MM.1S (cell line): ENCODE results near the gene NOBOX.
A peak's percentile ranks its signal among the peaks of the same experiment; 100 is the strongest.

ENCODE experiments used
- DNase-seq: peaks from one replicate; pipeline ENCODE4 v3.0.0-alpha.2; 2015
- H2AFZ ChIP-seq: fragments of 300-600 bp; sonication (generic); 2 replicates; pipeline ENCODE4 v1.6.0; 2016; ENCODE audit warnings: antibody characterized with exemption, low read length
- H3F3A ChIP-seq: fragments of 300-600 bp; sonication (generic); 2 replicates; pipeline ENCODE4 v1.6.1; 2016; ENCODE audit warnings: mild to moderate bottlenecking, antibody characterized with exemption, low read length, moderate library complexity, mixed read lengths; ENCODE audit not compliant: insufficient read depth
- H3K27ac ChIP-seq: fragments of 300-600 bp; sonication (generic); 2 replicates; pipeline ENCODE4 v1.5.1; 2016; ENCODE audit warnings: mild to moderate bottlenecking, low read length
- H3K27me3 ChIP-seq: fragments of 300-600 bp; sonication (generic); replicated peaks from 2 replicates; pipeline ENCODE4 v1.6.0; 2016; ENCODE audit warnings: low read length; ENCODE audit not compliant: insufficient read depth
- H3K36me3 ChIP-seq: fragments of 300-600 bp; sonication (generic); replicated peaks from 2 replicates; pipeline ENCODE4 v1.6.1; 2016; ENCODE audit warnings: mild to moderate bottlenecking, low read length, mixed read lengths; ENCODE audit not compliant: insufficient read depth
- H3K4me1 ChIP-seq: fragments of 300-600 bp; sonication (generic); 2 replicates; pipeline ENCODE4 v1.6.1; 2016; ENCODE audit warnings: low read length, mixed read lengths
- H3K4me2 ChIP-seq: fragments of 300-600 bp; sonication (generic); 2 replicates; pipeline ENCODE4 v1.6.0; 2016; ENCODE audit warnings: low read depth, low read length
- H3K4me3 ChIP-seq: fragments of 300-600 bp; sonication (generic); 2 replicates; pipeline ENCODE4 v1.5.1; 2016; ENCODE audit warnings: low read length, mixed read lengths
- H3K79me2 ChIP-seq: fragments of 300-600 bp; sonication (generic); 2 replicates; pipeline ENCODE4 v1.6.1; 2016; ENCODE audit warnings: mixed run types, low read length, mixed read lengths
- H3K9ac ChIP-seq: fragments of 300-600 bp; sonication (generic); 2 replicates; pipeline ENCODE4 v1.6.1; 2016; ENCODE audit warnings: low read length, mixed read lengths
- H3K9me2 ChIP-seq: fragments of 300-600 bp; sonication (generic); replicated peaks from 2 replicates; pipeline ENCODE4 v1.6.1; 2016; ENCODE audit warnings: mild to moderate bottlenecking, low read length, mixed read lengths; ENCODE audit not compliant: insufficient read depth
- H3K9me3 ChIP-seq: fragments of 300-600 bp; sonication (generic); replicated peaks from 2 replicates; pipeline ENCODE4 v1.6.1; 2016; ENCODE audit warnings: mild to moderate bottlenecking, low read length, mixed read lengths; ENCODE audit not compliant: insufficient read depth
- H4K20me1 ChIP-seq: fragments of 300-600 bp; sonication (generic); 2 replicates; pipeline ENCODE4 v1.6.1; 2016; ENCODE audit warnings: mild to moderate bottlenecking, low read length, moderate library complexity, mixed read lengths; ENCODE audit not compliant: insufficient read depth
- CTCF ChIP-seq: fragments of 300-600 bp; sonication (generic); IDR thresholded peaks from 2 replicates; pipeline ENCODE4 v1.5.1; 2016; ENCODE audit warnings: antibody characterized with exemption, low read length, mixed read lengths
- EZH2 ChIP-seq: fragments of 300-600 bp; sonication (generic); optimal IDR thresholded peaks from 2 replicates; pipeline ENCODE3; 2017; ENCODE audit warnings: low read depth, mild to moderate bottlenecking, antibody characterized with exemption, low read length, mixed read lengths
- EZH2phosphoT487 ChIP-seq: fragments of 300-600 bp; sonication (generic); IDR thresholded peaks from 2 replicates; pipeline ENCODE4 v1.6.1; 2018; ENCODE audit warnings: antibody characterized with exemption, low read length

Gene NOBOX

DNA sequence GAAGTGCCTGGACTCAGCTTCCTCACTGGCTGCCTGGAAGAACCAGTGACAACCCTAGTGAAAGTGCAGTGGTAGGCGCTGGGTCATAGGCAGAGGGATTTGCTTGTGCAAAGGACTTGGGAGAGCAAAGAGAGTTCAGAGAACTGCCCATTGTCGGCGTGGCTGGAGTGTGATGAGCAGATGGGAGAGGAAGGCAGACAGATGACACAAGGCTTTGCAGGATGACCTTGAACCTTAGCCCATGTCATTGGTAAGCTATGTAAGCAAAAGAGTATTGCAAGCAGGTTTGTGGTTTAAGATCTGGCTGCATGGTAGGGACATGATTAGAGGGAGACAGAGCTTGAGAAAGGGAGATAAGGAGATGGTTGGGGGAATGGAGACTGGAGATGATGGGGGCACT lies 35.3 kb upstream of the NOBOX start:
- H3K4me1 ChIP-seq, result no peaks in the 10 kb centered on the region
- no peak overlapping the region for H2AFZ ChIP-seq
- no peaks in the 10 kb centered on the region for H3K9me3 ChIP-seq
- H3K9ac ChIP-seq, result no peak overlapping the region
- no peak overlapping the region for H3K4me3 ChIP-seq
- no peak for DNase-seq
- H3K27me3 ChIP-seq, result no peaks in the 10 kb centered on the region
- no peaks in the 10 kb centered on the region for H3K79me2 ChIP-seq
- H4K20me1 ChIP-seq, result no peaks in the 10 kb centered on the region
- no peak overlapping the region for H3K4me2 ChIP-seq
- no peaks in the 10 kb centered on the region for H3K36me3 ChIP-seq
- H3F3A ChIP-seq, result no peaks in the 10 kb centered on the region
- no peak overlapping the region for H3K27ac ChIP-seq
- no peak for TF ChIP-seq CTCF
- no peak for TF ChIP-seq EZH2phosphoT487
- no peak for TF ChIP-seq EZH2
- H3K9me2 ChIP-seq, result no peaks in the 10 kb centered on the region

- Histone ChIP-seq H3K9me2 (no peaks in the 10 kb centered on the region), H3K79me2 (no peaks in the 10 kb centered on the region), H3K9me3 (no peaks in the 10 kb centered on the region), H3K4me1 (no peaks in the 10 kb centered on the region), H2AFZ (no peak overlapping the region), H3K27me3 (no peaks in the 10 kb centered on the region), H3F3A (no peaks in the 10 kb centered on the region), H3K9ac (no peak overlapping the region), H3K4me3 (no peak overlapping the region), H3K27ac (no peak overlapping the region), H4K20me1 (no peaks in the 10 kb centered on the region), H3K4me2 (no peak overlapping the region), H3K36me3 (no peaks in the 10 kb centered on the region)
- peak; percentile 67 for DNase-seq
- TF ChIP-seq CTCF, result peak; percentile 71
- no peak for TF ChIP-seq EZH2phosphoT487
Measured at GRCh38 chr7:144437370-144438191, 34.1 kb upstream of the NOBOX start.

DNA sequence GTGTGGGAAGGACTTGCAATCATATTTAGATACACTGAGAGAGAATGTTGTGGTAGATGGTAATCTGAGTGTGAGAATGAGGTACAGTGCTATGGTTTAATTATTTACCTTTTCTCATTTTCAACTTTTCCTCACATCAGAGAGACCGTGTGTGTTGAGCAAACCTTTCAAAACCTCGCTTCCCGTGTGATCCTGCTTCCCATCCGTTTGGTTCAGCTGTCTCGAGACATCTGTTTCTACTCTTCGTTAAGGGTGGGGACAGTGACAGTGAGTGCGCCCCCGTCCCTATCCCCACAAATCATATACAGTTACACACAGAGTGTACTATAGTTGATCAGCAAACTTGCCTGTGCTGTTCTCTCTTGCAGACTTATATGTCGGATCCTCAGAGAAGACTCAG lies 33.0 kb upstream of the NOBOX start:
- Histone ChIP-seq H3K9ac (no peak overlapping the region), H3K9me2 (no peaks in the 10 kb centered on the region), H3K79me2 (no peaks in the 10 kb centered on the region), H3K9me3 (no peaks in the 10 kb centered on the region), H3F3A (no peaks in the 10 kb centered on the region), H3K4me2 (no peak overlapping the region), H3K4me3 (no peak overlapping the region), H3K4me1 (no peaks in the 10 kb centered on the region), H2AFZ (no peak overlapping the region), H3K27me3 (no peaks in the 10 kb centered on the region), H3K36me3 (no peaks in the 10 kb centered on the region), H4K20me1 (no peaks in the 10 kb centered on the region), H3K27ac (no peak overlapping the region)
- DNase-seq, result no peak
- TF ChIP-seq EZH2 (no peak), EZH2phosphoT487 (no peak), CTCF (no peak)
